ENCODE data around the gene RNF13.
"Not testable (repeated sequence)": the region's sequence is repeated elsewhere in the genome, so short reads cannot be mapped to it uniquely, and the experiment has no call there.

Gene RNF13

GRCh38 chr3:149898771-149899170 is 85.8 kb downstream of the RNF13 start:
- DNase-seq (ENCODE audit: low spot score): no peak

- no peak for DNase-seq (ENCODE audit: low spot score)
Measured at GRCh38 chr3:149900322-149900721, 87.3 kb downstream of the RNF13 start.

- DNase-seq (ENCODE audit: low spot score): no peak
Measured at GRCh38 chr3:149901770-149902169, 88.8 kb downstream of the RNF13 start.

GRCh38 chr3:149902498-149903139 is 89.6 kb downstream of the RNF13 start:
- no peak for DNase-seq (ENCODE audit: low spot score)

GRCh38 chr3:149906036-149906435 is 93.0 kb downstream of the RNF13 start:
- no peak for DNase-seq (ENCODE audit: low spot score)

GRCh38 chr3:149908424-149908957 is 95.5 kb downstream of the RNF13 start:
- no peak for DNase-seq (ENCODE audit: low spot score)

GRCh38 chr3:149909923-149910322 is 96.9 kb downstream of the RNF13 start:
- no peak for DNase-seq (ENCODE audit: low spot score)

- no peak for DNase-seq (ENCODE audit: low spot score)
Measured at GRCh38 chr3:149917124-149917667, 104.2 kb downstream of the RNF13 start.

GRCh38 chr3:149919509-149919908 is 106.5 kb downstream of the RNF13 start:
- no peak for DNase-seq (ENCODE audit: low spot score)

GRCh38 chr3:149920119-149920518 is 107.1 kb downstream of the RNF13 start:
- DNase-seq (ENCODE audit: low spot score): no peak

GRCh38 chr3:149933008-149933407 is 120.0 kb downstream of the RNF13 start:
- no peak for DNase-seq (ENCODE audit: low spot score)

- DNase-seq (ENCODE audit: low spot score): no peak
Measured at GRCh38 chr3:149933858-149934257, 120.8 kb downstream of the RNF13 start.

- no peak for DNase-seq (ENCODE audit: low spot score)
Measured at GRCh38 chr3:149934524-149934923, 121.5 kb downstream of the RNF13 start.

GRCh38 chr3:149936812-149937230 is 123.8 kb downstream of the RNF13 start:
- DNase-seq (ENCODE audit: low spot score): peak; percentile 66

- DNase-seq (ENCODE audit: low spot score): not testable (repeated sequence)
Measured at GRCh38 chr3:149938392-149939055, 125.5 kb downstream of the RNF13 start.

GRCh38 chr3:149941186-149941585 is 128.2 kb downstream of the RNF13 start:
- no peak for DNase-seq (ENCODE audit: low spot score)

- DNase-seq (ENCODE audit: low spot score): no peak
Measured at GRCh38 chr3:149941946-149942345, 128.9 kb downstream of the RNF13 start.

GRCh38 chr3:149942409-149942808 is 129.4 kb downstream of the RNF13 start:
- no peak for DNase-seq (ENCODE audit: low spot score)

GRCh38 chr3:149943966-149944365 is 131.0 kb downstream of the RNF13 start:
- not testable (repeated sequence) for DNase-seq (ENCODE audit: low spot score)

- no peak for DNase-seq (ENCODE audit: low spot score)
Measured at GRCh38 chr3:149947231-149947630, 134.2 kb downstream of the RNF13 start.

GRCh38 chr3:149949181-149949580 is 136.2 kb downstream of the RNF13 start:
- DNase-seq (ENCODE audit: low spot score): no peak

GRCh38 chr3:149954812-149955211 is 141.8 kb downstream of the RNF13 start:
- no peak for DNase-seq (ENCODE audit: low spot score)

- no peak for DNase-seq (ENCODE audit: low spot score)
Measured at GRCh38 chr3:149955449-149955848, 142.4 kb downstream of the RNF13 start.
